ENCODE data around the gene WDFY4. TPM values are rescaled to one million over a fixed set of nuclear protein-coding genes. Genes with fewer than 3 reads are reported as not detected.

Gene WDFY4
- total RNA-seq, 1 donor from 2014 or later = 26.5 TPM

DNA sequence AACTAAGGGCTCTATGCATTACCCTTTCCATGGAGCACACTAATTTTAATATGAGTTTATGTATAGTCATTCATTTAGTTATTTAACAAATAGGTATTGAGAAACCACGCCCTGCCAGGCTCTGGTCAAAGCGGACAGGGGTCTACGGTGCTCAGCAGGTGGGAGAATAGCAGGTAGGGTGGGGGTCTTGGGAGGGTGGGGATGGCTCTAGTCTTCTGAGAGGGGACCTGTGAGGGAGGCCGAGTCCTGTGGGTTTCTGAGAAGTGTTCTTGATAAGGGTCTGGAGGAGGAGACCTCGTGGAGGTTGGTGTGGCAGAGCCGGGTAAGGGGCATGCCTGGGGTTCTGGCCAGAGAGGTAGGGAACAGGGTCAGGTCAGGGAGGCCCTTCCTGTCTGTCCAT is 1.1 kb downstream of the WDFY4 start:
- no peak for TF ChIP-seq CTCF (IDR thresholded peaks at IDR 0.05)
- no peaks in the 10 kb centered on the region for H3K36me3 ChIP-seq
- no peaks in the 10 kb centered on the region for H3K9me3 ChIP-seq
- H3K27ac ChIP-seq = peak overlapping the region; percentile 80
- peak overlapping the region; percentile 40 for H3K4me3 ChIP-seq
- ATAC-seq (no peak), DNase-seq (no peak)
- intact Hi-C loops (cut with DNase I) = no loop called here
- no peaks in the 10 kb centered on the region for H3K27me3 ChIP-seq
- H3K4me1 ChIP-seq = no peaks in the 10 kb centered on the region

GRCh38 chr10:48690791-48691660 is 6.4 kb downstream of the WDFY4 start:
- TF ChIP-seq CTCF (IDR thresholded peaks at IDR 0.05) = no peak
- DNase-seq = no peak
- Histone ChIP-seq H3K4me3 (no peak overlapping the region), H3K4me1 (no peaks in the 10 kb centered on the region), H3K27me3 (no peaks in the 10 kb centered on the region), H3K9me3 (no peaks in the 10 kb centered on the region), H3K27ac (no peak overlapping the region), H3K36me3 (no peaks in the 10 kb centered on the region)
- intact Hi-C loops (cut with DNase I) = no loop called here
- no peak for ATAC-seq

- H3K27me3 ChIP-seq = no peaks in the 10 kb centered on the region
- H3K27ac ChIP-seq = no peak overlapping the region
- no peaks in the 10 kb centered on the region for H3K4me1 ChIP-seq
- no peak for ATAC-seq
- no peak for TF ChIP-seq CTCF (IDR thresholded peaks at IDR 0.05)
- no peak overlapping the region for H3K4me3 ChIP-seq
- no peaks in the 10 kb centered on the region for H3K9me3 ChIP-seq
- intact Hi-C loops (cut with DNase I) = no loop called here
- DNase-seq = no peak
- H3K36me3 ChIP-seq = no peaks in the 10 kb centered on the region
Measured at GRCh38 chr10:48691812-48692528, 7.3 kb downstream of the WDFY4 start.

- H3K36me3 ChIP-seq = no peaks in the 10 kb centered on the region
- no peak overlapping the region for H3K27ac ChIP-seq
- no peaks in the 10 kb centered on the region for H3K27me3 ChIP-seq
- intact Hi-C loops (cut with DNase I) = no loop called here
- H3K9me3 ChIP-seq = no peaks in the 10 kb centered on the region
- H3K4me1 ChIP-seq = no peaks in the 10 kb centered on the region
- TF ChIP-seq CTCF (IDR thresholded peaks at IDR 0.05) = no peak
- H3K4me3 ChIP-seq = no peak overlapping the region
- ATAC-seq (no peak), DNase-seq (no peak)
Measured at GRCh38 chr10:48692748-48693147, 8.1 kb downstream of the WDFY4 start.

- intact Hi-C loops (cut with DNase I) = no loop called here
- no peak for TF ChIP-seq CTCF (IDR thresholded peaks at IDR 0.05)
- ATAC-seq = no peak
Measured at GRCh38 chr10:48693206-48693605, 8.5 kb downstream of the WDFY4 start.

More at GRCh38 chr10:48693206-48693605, 8.5 kb downstream of the WDFY4 start:
- Histone ChIP-seq H3K27me3 (no peaks in the 10 kb centered on the region), H3K9me3 (no peaks in the 10 kb centered on the region), H3K4me1 (no peaks in the 10 kb centered on the region), H3K36me3 (no peaks in the 10 kb centered on the region), H3K4me3 (no peak overlapping the region), H3K27ac (no peak overlapping the region)
- DNase-seq = no peak

All from upper lobe of right lung (tissue), 1 donor.